Skeletal muscle cell (primary cell): ENCODE results near the gene CCDC178.
"Not testable (repeated sequence)": the region's sequence is repeated elsewhere in the genome, so short reads cannot be mapped to it uniquely, and the experiment has no call there.

ENCODE experiments used
- DNase-seq: peaks from one replicate; pipeline ENCODE4 v3.0.0-alpha.2; 2010; ENCODE audit warnings: low read depth
- H3K4me3 ChIP-seq: 2 replicates; pipeline ENCODE4 v1.5.1; 2011; ENCODE audit warnings: low read depth, mild to moderate bottlenecking, control low read depth, low read length, moderate library complexity

Gene CCDC178

DNA sequence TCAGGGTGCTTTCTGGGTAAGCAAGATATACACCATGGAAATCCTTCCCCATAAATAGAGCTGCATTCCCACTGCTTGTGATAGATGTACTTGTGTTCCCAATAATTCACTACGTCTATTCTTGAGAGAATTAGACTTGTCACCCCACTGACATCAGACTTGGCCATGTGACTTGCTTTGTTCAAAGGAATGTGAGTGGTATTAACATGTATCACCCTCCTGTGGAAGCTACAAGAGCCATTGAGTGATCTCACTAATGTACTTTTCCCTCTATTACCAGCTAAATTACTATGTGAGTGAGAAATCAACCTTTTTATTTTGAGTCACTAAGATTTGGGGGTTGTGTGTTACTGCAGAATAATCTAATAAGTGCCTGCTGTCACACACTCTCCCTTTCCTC, 176.0 kb downstream of the CCDC178 start:
- H3K4me3 ChIP-seq: no peak overlapping the region
- DNase-seq: no peak

DNA sequence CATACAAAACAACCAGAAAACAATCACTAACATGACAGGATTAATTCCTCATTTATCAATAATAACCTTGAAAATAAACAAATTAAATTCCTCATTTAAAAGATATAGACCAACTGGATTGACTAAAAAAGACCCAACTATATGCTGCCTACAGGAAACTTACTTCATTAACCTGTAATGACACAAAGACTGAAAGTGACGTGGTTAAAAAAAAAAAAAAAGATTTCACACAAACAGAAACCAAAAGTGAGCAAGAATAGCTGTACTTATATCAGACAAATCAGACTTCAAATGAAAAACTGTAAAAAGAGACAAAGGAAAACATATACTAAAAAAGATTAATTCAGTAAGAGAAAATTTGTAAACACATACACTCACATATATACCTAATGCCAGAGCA, 201.2 kb downstream of the CCDC178 start:
- no peak overlapping the region for H3K4me3 ChIP-seq
- DNase-seq: no peak

DNA sequence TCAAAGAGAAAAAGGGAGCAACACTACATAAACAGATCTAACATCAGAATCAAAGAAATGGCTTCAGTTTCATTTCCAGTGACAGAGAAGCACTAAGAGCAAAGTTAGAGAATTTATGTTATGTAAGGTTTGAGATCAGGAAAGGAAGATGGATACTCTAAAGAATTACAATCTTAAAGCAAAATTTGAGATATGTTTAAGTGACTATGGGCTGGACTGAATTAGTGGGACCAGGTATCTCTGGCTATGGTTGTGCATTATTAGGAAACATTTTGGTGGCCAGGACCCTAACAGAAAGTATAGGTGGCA, 208.2 kb downstream of the CCDC178 start:
- DNase-seq: no peak
- no peak overlapping the region for H3K4me3 ChIP-seq

DNA sequence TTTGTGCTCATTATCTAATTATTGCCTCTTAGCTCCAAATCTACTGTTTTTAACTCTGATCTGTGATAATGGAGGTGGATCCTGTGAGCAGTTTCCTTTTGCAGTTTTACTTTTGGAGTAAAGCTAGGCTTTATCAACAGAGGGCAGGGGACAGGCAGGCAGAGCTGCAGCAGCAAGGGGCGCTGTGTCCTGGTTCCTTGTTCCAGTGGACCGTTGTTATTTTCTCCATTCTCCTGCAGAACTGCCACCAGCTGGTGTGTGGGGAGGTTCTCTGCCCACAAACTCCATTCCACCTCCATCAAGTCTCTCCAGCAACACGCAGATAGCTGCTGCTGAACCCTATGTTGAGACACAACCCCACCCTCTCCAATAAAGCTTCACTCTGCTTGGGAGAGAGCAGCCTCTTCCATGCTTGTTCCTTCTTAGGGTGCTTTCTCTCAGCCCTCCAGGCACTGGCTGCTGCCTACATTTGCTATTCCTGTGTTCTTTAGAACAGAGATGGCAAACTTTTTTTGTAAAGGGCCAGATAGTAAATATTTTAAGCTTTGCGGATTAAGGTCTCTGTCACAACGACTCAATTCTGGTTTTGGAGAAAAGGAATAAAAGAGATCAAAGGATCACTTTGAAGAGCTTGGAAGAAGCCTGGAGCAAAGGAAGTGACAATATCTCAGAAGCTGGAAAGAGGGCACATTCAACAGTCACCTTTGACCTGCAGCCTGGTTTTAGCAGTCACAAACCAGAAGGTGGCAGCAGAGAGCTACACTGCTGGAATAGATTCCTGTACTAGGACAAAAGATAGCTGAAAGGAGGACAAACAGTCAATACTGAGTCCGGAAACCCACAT, 208.8 kb downstream of the CCDC178 start:
- H3K4me3 ChIP-seq: no peak overlapping the region
- peak; percentile 16 for DNase-seq

DNA sequence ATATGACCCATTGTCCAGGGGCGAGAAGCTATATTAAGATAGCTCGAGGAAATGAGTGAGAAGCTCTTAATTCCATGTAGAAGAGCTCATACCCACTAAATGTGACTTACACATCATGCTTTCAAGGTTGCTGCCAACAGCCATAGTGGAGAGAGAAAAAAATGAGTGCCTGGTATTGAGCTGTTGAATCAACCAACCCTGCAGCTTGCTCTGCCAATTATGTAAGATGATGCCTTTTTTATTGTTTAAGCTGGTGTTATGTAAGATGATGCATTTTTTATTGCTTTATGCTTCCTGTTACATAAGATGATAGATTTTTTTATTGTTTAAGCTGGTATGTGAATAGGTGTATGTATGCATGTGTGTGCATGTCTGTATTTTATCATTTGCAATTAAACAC, 228.2 kb downstream of the CCDC178 start:
- no peak for DNase-seq

DNA sequence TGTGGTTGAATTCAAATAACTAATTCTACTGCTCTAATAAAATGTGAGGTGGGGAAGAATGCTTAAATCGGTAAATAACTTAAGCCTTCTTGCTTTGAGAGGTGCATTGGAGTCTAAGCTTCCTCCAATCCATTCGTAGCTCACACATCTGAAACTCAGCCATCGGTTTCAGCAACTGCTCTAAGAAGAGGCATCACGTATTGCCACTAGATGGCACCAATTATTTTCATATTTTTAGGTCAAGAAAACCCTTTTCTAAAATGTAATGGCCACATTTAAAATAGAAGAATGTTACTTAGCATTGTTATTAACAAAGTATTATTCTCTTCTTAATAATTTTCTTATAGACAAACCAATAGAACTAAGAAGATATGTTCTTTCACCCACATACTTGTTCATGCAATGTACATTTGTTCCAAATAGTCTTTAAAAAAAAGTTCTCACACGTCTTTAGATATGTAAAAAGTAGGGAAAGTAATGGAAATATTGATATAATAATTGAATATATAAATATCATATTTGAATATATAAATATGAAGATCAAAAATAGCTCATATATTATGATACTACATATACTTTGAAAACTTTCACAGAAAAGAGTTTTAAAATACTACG, 229.8 kb downstream of the CCDC178 start:
- H3K4me3 ChIP-seq: no peak overlapping the region
- no peak for DNase-seq

More for the DNA sequence above, 228.2 kb downstream of the CCDC178 start:
- H3K4me3 ChIP-seq: no peak overlapping the region

DNA sequence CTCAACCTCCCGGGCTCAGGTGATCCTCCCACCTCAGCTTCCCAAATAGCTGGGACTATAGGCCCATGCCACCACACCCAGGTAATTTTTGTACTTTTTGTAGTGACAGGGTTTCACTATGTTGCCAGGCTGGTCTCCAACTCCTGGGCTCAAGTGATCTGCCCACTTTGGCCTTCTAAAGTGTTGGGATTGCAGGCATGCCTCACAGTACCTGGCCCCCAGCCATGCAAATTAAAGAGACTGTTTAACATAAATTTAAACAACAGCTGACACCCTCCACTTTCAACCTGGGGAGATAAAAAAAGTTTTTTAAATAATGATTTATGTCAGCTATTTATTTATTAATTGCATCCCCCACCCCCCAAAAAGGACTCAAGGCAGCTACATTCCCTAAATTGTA, 234.7 kb downstream of the CCDC178 start:
- no peak overlapping the region for H3K4me3 ChIP-seq

DNA sequence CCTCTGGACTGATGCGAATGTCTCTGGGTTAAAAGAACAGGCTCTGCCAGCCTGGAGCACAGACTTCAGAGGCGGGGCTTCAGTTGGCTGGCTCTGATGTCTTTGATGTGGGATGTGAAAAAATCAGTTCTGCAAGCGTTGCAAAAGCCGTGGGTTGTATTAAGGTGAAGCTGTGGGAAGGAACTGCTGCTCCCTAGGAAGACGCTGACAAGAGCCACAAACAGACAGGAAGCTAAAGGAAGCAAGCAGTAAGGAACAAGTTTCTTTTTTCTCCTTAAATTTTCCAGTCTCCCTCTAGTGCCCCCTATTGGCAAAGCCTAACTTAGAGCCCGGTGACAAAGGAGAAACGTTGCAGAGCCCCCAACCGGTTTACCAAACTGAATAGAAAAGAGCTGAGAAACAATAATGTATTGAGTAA, 239.0 kb downstream of the CCDC178 start:
- DNase-seq: peak; percentile 13
- peak overlapping the region; percentile 22 for H3K4me3 ChIP-seq

More for the DNA sequence above, 234.7 kb downstream of the CCDC178 start:
- DNase-seq: no peak

DNA sequence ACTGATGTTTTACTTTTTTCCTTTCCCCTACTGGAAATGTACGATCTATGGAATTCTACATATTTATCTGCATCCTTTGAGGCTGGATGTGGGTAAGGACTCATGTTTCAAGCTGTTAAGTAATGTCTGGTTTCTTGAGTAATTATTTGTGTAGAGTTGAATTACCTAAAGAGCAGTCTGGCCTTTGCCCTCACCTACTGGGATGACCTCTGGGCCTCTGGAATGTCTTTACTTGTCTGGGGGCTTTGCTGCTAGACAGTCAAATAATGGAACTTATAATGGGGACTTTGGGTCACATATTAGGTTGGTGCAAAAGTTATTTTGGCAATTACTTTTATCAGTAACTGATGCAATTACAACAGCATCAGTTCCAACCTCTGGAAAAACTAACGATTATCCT, 244.7 kb downstream of the CCDC178 start:
- no peak for DNase-seq
- H3K4me3 ChIP-seq: no peak overlapping the region

DNA sequence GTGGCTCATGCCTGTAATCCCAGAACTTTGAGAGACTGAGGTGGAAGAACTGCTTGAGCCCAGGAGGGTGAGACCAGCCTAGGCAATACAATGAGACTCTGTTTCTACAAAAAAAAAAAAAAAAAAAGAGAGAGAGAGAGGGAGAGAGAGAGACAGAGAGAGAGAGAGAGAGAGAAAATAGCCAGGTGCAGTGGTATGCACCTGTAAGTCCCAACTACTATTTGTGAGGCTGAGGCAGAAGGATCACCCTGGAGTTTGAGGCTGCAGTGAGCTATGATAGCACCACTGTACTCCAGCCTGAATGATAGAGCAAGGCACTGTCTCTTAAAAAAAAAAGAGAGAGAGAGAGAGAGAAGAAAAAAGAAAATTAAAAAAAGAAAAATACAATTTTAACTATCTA, 245.7 kb downstream of the CCDC178 start:
- no peak overlapping the region for H3K4me3 ChIP-seq
- no peak for DNase-seq

DNA sequence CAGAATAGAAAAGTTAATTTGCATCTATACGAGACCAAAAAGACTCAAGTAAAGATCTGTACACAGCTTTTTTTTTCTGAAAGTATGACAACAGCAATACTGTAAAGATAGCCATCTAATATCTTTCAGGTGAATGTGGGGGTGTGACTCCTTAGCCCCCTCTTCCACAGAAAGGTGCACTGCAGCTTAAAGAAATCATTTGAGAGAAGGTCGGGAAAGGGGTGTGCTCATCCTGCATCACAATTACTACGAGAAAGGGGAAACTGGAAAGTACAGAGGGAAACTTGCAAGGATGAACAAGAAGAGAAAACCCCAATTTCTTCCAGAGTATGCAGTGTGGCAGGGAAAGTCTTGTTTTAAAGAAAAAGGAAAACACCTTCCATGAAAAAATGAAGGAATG, 255.6 kb downstream of the CCDC178 start:
- DNase-seq: no peak
- H3K4me3 ChIP-seq: no peak overlapping the region

DNA sequence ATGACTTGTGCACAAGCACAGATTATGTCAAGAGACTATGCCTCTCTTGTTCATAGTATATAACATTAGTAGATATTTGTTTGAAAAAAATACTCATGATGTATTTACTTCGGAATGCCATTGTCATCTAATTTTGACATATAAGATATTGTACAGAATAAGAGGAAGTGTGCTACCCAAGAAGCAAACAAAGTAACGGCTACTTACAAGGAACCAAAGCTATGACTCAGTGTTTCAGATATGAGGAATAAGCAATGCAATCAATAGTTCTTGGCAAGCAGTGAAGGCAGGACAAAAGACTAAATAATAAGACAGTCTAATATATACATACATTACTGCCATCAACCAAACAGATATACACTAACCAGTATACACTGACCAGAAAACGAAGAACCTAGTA, 256.3 kb downstream of the CCDC178 start:
- DNase-seq: no peak
- no peak overlapping the region for H3K4me3 ChIP-seq

DNA sequence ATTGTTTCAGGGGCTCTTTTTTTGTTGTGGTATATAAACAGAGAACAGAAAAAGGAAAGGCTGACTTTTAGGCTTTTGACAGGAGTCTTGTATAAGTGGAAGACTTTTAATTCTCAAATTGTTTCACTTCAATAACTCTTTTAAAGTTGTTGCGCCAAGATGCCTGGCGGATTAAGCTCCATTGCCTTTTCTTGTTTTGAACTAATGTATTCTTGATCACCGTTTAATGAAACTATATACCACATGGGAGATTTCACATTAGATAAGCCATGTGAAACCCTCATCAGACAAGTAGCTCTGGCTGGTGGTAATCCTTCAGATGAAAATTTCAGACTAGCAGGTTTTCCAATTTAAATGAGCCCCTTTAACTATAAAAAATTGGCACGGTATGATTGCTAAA, 257.4 kb downstream of the CCDC178 start:
- no peak overlapping the region for H3K4me3 ChIP-seq
- DNase-seq: no peak

DNA sequence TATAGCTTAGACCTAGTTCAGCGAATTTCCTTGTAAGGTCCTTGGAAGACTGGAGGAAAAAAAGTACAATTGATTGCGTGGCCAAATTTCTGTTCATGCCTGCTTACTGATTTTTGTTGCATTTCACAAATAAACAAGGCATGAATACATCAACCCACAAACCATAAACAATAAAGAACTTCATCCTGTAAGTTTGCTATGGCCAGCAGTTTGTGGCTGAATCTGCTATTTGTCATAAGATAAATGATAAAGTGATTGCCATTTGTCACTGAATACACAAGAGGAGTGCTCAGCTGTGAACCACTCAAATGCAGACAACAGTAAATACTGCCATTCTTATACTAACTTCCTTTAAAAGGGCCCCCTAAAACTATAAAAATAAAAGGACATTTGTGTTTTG, 259.5 kb downstream of the CCDC178 start:
- no peak for DNase-seq
- H3K4me3 ChIP-seq: no peak overlapping the region

DNA sequence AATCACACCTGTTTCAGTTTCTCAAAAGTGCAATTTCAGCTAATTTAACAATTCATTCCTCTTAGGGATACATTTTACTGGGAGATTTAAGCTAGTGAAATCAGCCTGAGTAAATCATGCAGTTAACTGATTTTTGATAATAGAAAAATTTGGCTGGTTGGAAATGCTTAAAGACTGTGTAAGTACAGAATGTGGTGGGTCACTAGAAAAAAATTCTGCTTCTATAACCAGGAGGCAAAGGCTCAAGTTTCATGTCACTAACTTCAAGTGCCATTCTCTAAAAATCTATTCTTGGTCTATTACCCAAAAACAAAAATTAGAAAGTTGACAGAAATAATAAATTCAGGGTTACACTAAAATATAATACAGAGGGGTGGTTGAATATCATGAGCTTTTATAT, 271.3 kb downstream of the CCDC178 start:
- DNase-seq: no peak
- H3K4me3 ChIP-seq: no peak overlapping the region

DNA sequence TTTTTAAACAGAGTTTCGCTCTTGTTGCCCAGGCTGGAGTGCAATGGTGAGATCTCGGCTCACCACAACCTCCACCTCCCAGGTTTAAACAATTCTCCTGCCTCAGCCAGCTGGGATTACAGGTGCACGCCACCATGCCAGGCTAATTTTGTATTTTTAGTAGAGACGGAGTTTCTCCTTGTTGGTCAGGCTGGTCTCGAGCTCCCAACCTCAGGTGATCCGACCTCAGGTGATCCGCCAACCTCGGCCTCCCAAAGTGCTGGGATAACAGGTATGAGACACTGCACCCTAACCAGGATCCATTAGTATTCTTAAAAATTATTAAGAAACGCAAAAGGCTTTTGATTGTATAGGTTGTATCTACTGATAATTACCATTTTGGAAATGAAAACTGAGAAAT, 276.4 kb downstream of the CCDC178 start:
- H3K4me3 ChIP-seq, DNase-seq: not testable (repeated sequence)

DNA sequence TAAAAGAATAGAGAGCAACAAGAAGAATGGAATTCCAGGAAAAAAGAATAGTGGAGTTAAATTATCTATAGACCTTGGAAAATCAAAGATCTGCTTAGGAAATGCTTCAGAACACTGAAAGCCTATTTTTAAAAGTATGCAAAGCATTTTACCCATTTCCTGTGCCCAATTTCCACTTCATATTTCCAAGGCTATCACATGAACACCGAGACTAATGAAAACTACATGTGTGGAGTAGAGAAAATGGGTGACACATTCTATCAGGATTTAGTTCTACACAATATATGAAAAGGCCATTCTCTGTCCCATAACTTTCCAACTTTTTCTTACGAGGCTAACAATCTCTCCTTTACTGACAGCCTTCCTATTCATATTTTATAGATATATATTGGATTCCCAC, 279.4 kb downstream of the CCDC178 start:
- H3K4me3 ChIP-seq: no peak overlapping the region
- no peak for DNase-seq

DNA sequence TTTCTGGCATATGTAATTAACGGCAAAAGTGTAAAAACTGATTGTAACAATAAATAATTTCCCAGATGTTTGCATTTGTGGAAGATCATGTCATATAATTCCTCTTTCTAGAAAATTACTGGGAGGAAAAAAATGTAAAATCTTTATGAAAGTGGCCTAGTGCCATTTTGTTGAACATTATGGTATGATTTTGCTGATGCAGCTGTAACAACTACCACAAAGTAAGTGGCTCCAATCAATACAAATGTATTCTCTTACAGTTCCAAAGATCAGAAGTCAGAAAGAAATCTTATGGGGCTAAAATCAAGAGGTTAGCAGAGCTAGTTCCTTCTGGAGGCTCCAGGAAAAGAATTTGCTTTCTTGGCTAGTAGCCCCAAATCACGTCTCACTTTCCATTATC, 281.4 kb downstream of the CCDC178 start:
- DNase-seq: no peak
- no peak overlapping the region for H3K4me3 ChIP-seq

DNA sequence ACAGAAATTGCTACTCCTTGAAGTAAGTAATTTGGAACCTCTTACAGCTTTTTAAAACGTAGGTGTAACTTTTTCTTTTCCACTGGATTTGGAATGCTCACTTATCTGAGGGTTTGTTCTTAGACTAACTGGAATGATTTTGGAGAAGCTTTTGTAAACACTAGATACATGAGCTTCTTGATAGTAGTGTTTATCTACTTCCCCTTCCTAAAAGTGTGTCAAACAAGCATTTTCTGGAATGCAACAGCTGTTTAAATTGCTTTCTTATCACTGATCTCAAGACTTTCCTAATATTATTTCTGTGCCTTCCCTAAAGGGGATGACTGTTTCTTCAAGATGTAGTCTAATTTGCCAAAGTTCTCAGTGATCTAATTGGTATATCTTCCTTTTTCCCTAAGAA, 282.6 kb downstream of the CCDC178 start:
- no peak for DNase-seq
- H3K4me3 ChIP-seq: no peak overlapping the region

DNA sequence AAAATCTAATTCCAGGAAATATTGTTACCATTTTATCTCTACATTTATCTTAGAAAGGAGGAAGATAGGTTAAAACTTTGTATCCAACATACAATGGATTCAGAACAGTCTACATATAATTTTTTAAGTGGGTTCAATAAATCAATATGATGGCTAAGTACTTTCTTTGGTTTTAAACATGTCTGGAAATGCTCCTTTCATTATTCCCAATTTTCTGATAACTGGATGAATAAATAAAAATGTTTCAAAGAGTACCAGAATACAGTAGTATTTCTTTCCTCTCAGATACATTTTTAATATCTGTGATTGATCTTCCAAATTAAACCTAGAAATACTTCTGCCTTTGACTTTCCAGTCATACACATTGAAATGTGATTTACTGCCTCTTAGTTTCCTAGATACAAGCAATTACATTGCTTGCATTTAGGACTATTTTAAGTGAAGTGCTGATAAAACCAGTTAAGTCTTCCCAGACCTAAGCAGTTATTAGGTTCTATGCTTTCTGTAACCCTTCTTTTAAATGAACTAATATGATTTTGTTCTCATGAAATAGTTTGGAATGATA, 283.5 kb downstream of the CCDC178 start:
- H3K4me3 ChIP-seq: no peak overlapping the region
- DNase-seq: no peak

DNA sequence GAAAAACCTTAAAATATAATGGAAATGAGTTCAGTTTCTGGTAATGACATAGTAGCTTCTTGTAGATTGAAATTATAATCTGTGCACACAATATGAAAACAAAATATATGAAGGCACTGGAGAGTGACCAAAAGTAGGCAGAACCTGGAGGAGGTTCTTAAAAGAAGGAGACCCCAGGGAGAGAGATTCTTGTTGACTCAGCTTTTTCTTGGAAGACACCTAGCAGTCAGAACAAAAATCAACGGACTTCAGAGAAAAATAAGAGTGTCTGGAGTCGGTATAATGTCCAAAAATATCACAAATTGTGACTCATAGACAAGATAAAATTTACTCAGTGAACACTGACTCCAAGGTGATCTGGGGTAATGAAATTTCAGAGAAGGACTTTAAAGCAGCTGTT, 286.5 kb downstream of the CCDC178 start:
- no peak overlapping the region for H3K4me3 ChIP-seq
- no peak for DNase-seq
